GM19035 (cell line): ENCODE data around the gene TCF7L2.
"Not testable (repeated sequence)": the region's sequence is repeated elsewhere in the genome, so short reads cannot be mapped to it uniquely, and the experiment has no call there.

Experiments
- ATAC-seq: cut with Tn5 transposase; IDR thresholded peaks from one replicate; pipeline ENCODE4 v1.9.1; 2021; ENCODE audit not compliant: unreplicated experiment

TCF7L2 gene

DNA sequence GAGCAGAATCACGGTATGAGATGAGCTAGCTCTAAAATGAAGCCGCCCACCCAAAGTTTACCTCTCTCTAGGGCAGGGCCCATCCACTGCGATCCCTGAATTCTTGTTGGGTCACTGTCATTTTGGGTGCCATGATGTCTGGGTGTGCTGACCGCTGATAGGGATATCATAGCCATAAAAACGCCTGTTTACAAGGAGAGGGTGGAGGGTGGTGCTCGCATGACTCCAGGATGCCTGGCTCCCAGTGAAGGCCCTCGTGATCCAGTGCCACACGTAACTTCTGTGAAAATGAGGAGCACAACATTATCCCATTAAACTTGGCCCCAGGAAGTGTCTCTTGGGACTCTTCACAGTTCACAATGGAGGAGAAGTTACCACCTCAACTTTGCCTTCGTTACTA, 139.5 kb downstream of the TCF7L2 start:
- ATAC-seq = no peak

DNA sequence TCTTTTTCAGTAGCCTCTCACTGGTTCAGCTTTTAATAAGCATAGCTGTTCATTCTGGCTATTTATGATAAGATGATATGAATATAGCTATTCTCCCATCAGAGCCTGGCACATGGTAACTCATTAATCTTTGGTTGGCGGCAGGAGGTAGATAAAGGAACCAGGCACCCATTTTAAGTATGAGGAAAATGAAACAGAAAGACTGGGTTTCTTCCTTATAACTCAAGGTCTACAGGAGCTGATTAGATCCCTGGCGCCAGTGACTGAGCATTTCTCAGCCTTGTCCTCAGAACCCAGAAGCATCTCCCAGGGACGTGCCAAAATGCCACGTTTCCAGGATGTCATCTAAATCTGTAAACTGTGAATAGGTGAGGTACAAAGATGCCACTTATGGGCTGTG, 141.9 kb downstream of the TCF7L2 start:
- ATAC-seq = no peak

DNA sequence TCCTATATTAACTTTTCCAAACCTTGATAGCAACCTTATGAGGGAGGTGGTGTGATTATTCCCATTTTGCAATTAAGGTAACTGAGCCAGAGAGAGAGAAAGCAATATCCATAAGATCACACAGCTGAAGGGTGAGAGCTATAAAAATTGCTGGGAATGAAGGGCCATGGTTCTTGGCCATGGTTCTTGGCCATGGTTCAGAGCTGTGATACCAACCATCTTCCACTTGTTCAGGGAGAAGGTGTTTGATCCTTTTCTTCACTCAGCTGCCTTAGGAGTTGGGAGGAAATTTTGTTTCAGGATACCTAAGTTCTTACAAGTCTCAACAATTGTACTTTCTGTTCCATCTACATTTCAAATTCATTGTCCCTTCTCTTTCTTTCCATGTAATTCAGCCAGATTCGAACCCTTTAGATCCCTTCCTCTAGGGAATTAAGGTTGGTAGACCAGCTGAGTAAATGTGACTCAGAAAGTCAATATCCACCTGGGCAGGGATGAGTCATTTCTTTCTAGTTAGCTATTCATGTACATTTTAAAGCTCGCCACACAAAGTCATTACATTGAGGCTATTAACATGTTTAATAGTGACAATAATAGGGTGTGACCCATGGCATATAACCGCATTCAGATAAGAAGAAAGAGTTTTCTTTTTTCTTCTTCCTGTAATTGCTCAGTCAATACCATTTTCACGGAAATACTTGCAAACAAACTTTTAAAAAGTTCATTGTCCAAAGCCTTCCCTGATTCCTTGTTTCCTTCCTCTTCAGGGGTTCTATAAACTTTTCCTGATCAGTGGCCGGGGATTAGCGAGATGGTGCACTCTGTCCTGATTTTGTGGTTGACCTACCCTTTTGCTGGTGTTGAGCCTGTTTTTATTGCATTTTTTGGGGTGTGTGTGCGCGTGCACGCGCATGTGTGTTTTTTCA, 143.4 kb downstream of the TCF7L2 start:
- no peak for ATAC-seq

DNA sequence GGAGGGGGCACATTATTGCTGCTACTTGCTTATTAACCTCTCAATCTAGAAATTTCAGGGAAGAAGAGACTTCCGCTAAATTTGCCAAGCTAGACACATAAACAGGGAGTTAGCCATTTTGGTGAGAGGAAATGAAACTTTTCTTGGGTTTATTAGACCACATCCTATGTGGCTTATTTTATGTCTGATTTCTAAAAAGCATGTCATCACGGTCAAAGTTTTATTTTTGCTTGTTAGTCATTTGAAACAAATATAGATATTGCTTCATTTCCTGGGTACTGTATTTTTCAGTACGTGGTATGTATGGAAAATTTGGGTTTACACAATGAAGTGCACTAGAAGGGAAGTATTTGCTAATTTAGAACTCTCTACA, 144.1 kb downstream of the TCF7L2 start:
- ATAC-seq = peak; percentile 69

DNA sequence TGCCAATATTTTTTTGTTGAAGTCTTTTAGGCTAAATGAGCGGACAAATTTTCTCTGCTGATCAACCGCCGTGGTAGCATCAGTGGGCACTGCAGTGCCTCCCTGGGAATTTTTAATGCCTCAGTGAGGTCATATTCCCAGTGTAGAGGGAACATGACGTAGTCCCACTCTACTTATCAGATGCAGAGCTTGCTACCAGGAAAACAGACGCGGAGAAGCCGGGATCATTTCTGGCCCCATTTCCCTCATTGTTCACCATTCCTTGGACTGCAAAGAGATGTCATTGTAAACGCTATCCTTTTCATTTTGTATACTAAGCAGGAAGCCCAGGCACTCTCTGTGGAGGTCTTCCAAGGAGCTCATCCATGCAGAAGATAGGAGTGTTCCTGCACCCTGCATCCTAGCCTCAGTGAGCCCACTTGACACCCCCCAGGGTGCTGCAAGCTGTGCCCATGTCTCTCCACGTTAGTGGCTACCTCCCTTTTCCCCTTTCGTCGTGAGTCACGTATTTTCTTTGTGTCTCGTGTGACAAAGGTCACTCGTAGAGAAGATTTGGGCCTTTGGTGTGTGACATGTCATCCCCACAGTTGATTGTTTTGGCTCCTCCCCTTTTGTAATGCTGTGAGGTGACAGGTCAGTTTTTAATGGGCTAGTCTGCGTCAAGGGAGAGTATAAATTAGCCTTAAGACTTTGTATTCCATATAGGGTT, 145.5 kb downstream of the TCF7L2 start:
- ATAC-seq = no peak

DNA sequence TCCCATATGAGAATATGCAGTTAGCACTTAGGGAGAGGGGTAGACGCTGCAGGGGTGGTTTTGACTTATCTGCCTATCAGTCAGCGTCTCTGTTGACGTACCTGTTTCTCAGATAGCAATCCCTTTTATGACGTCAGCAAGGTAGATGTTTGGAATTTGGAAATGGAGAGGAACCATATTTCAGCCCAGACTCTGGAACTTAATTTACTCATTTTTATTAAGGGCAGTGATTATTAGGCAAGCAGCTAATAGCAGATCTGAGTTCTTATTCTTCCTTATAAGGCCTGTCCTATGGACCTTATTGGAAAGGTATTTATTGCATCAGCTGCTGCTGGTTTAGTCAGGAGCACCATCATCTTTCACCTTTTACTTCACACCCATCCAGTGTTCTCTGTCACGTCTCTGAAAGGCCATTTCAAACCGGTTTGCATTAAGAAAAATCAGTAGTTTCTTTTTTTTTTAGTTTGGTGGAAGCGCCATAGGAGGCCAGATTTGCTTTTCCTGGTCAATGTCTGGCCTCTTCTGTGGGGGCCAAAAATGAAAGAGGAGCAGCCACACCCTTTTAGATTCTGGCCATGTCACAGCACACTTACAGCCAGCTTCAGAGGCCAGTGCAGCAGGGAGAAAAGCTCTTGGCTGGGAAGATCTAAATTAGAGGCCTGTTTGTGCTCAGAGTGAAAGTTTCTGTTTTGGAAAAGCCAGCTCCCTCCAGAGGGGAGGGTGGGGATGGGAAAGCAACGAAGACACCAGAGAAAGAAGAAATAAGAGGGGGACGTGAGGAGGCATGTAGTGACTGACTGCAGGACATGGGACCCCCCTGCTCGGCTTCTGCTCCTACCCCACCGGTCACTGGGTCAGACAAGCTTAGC, 146.3 kb downstream of the TCF7L2 start:
- ATAC-seq = no peak

DNA sequence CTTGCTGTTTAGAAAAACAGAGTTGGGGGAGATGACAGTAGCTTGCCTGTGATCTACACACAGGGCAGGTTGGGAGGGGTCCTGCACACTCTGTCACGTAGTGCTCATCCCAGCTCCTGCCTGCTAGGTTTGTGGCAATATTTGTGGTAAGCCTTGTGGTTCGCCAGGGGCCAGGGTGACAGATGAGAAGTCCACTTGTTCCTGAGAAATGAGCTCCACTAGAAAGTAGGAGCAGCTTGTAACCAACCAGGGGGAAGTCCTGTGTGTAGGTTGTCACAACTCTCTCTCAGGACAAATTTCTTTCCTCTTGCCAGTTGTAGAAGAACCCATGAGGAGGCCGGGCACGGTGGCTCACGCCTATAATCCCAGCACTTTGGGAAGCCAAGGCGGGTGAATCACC, 147.0 kb downstream of the TCF7L2 start:
- no peak for ATAC-seq

DNA sequence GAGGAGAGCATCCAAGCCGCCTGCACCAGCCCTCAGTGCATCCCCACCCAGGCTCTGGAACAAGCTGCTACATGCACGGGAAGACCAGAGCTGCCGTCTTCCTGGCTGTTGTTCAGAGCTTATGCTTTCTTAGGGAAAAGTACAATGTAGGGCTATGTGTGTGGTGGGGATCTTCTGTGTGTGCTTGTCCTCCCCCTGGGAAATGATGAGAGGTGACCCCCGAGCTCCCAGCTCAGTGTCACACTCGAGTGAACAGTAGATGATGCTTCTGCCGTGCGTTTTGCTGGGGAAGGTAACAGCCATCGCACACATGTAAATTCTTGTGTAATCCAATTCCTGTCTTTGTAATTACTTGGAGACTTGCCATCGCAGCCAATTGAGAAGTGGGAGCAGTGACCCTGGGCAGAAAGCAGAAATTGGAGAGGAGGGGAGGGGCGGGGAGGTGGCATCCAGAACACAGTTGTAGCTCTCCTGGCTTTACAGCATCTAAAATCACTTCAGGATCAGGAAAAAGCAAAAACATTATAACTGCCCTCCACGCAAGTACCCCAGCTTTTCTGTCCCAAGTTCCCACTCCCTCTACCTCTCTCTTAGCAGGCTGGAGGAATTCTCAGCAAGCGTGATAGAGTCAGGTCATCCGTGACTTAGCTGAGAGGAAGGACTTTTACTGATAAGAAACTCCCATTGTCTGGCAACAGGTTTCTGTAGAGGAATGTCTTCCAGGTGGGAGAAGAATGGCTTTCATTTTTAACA, 149.6 kb downstream of the TCF7L2 start:
- no peak for ATAC-seq

DNA sequence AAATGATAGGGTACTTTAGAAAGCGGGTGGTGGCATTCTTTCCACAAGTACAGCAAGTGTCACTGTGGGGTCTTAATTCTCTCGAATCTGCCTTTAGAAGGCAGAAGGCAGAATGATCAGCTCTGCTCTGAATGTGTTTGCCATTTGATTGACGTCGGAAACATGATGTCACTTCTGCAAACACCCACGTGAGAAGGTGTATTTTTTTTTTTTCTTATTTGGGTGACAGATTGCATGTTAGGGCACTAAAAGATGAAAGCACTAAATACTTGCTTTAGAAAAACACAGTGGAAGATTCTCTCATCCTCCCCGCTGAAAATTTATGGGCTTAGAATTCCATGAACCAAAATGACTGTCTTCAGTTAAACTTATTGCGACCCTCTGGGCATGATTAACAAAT, 150.2 kb downstream of the TCF7L2 start:
- no peak for ATAC-seq

DNA sequence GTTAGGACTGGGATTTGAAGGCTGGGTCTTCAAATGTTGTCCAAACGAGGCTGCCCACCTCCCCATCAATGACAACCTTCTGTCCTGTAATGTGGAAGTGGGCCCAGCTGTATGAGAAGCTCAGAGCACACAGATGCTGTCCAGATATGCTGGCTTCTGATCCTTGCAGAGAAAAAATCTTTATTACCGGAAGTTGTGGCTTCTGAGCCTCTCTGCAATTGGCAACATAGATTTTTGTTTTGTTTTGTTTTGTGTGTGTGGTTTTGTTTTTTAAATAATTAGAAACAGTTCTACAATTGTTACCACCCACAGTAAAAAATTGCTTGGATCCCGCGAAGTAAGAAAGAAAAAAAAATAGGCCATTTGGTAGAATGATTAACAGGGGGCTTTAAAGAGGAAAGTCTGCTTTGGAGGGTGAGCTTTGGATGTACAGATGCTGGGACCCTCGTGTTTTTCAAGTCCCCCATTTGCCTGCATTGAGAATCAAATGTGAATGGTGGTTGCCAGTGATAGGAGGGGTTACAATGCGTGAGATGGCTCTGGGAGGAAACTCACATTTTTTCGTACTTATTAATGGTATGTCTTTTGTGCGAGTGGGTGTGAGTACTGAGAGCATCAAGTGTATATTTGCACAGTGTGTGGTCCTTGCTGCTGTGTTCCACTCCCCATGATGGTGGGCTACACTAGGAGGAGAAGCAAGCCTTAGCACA, 153.2 kb downstream of the TCF7L2 start:
- no peak for ATAC-seq

DNA sequence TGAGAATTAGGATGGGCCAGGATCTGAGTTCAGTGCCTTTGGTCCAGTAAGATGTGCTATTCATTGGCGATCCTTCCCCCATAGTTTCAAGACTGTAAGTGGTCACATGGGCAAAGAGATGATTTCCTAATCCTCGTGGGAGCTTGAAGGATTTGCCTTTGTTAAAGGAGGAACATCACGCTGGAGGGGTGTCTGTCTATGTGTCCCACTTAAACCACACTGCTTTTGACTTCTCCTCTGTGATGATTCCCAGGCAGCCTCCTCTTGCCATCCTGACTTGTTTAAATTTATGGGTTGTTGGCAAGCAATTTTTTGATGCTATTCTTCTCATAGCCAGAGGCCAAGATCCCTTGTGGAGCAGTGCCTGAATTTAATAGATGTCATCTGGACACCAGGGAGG, 154.0 kb downstream of the TCF7L2 start:
- ATAC-seq = no peak

DNA sequence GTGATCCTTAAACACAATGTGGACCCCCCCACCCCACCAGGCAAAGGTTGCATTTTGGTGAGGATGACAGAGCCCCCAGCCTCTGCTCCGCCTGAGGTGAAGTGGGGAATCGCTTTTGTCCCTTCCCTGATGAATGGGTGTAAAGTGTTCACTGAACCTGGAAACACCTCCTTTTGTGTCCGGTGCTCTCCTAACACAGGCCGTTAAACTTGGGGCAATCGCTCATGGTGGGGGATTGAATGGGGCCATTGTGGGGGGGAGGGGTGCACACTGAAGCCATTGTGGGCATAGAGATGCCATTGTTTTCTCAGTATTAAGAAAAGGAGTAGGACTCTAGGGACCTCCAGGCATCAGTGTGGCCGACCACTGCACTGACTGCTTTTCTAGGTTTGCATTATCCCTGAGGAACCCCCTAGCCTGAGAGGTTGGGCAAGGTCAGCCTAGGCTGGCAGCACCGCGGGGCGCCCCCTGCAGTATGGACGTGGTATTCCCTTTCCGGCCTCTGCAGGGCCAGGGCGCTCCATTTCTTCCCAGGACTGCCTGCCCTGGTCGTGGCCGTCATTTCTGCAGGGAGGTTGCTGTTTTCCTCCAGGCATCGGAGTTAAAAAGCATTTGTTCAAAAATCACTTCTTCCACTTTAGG, 158.3 kb downstream of the TCF7L2 start:
- no peak for ATAC-seq

DNA sequence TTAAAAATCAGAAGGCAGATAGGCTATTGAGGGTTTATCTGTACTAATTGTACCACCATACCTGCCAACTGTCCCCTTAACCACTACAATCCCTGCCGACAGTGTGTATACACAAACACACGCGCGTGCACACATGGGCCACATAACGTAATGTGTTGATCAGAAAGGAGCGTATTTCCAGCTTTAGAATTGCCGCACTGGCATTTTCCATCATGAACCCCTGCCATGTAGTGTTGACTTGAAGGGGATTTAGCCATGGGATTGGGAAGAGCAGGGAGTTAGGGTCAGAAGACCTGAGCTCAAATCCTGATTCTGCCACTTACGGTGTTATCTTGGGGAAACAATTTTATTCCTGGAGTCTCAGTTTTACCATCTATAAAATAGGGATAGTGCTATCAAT, 158.9 kb downstream of the TCF7L2 start:
- no peak for ATAC-seq

DNA sequence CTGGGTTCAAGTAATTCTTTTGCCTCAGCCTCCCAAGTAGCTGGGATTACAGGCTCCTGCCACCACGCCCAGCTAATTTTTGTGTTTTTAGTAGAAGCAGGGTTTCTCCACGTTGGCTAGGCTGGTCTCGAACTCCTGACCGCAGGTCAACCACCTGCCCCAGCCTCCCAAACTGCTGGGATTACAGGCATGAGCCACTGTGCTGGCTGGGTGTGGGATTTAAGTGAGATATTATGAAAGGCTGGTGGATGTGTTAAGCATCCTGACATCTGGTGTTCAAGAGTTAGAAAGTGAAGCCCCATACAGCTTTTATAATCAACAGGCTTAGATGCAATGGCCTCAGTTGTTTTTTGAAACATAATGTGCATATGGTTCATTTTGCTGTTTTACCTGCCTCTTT, 159.4 kb downstream of the TCF7L2 start:
- not testable (repeated sequence) for ATAC-seq

DNA sequence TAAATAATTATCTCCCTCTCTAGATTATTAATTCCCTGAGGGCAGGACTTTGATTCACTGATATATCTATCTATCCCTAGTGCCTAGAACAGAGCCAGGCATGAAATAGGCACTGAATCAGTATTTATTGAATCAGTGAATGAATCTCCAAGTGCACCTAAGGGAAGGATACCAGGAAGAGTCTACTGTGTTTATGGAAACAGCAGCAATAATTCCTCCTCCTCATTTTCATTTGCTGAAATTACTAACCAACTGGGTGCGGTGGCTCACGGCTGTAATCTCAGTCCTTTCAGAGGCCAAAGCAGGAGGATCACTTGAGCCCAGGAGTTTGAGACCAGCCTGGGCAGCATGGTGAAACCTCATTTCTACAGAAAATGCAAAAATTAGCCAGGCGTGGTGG, 161.2 kb downstream of the TCF7L2 start:
- no peak for ATAC-seq

DNA sequence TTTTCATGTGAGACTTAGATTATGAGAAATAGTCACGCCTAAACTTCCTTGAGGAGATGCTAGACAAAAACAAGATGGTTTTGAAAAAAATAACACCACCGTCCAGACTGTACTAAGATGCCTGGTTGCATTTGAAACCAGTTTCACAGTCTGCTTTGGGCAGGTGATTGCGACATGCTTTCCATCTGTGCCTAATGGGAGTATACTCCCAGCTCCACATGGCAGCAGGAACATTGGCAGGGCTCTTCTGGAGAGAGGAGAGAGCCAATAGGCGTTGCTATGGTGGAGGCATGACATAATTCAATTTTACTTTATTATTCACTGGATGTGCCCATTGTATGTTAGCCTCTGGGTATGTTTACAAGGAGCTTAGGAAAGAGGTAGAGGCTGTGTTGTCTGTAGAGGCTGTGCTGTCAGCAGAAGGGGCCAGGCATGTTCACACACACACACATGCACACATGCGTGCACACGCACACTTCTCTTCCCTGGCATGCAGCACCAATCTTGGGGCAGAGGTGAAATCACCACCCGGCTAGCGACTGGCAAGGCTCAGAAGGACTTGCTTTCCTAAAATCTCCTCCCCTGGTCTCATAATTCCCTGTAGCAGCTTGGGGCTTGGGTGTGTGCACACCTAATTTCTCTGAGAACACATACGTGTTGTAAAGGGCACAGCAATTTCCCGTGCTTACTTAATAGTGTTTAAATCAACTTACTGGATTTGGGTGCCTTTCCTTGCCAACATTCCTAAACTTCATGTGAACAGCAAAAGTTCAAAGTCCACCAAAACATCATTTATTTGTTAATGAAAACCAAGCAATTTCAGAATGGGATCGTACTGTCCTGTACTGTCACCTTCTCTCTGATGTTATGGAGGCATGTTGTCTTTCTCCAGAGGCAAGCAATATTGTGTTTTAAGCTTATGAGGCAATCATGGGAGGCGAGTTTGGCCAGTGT, 162.1 kb downstream of the TCF7L2 start:
- ATAC-seq = no peak

DNA sequence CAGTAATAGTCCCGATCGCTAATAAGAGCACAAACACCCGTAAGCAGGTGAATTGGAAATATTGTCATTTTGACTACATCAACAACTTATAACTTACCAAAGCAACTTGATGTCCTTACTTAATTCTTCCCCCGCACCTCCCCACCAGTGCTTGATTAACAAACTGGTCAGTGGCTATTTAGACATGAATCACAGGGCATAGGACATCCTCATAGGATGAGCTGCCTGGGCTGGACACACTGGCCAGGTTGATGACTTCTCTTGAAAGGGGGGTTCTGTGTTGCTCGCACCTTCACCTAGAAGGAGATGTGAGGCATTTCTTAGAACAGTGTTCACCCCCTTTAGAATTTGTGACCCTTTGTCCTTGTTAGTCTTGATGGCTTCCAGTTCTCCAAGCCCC, 163.2 kb downstream of the TCF7L2 start:
- ATAC-seq = no peak

DNA sequence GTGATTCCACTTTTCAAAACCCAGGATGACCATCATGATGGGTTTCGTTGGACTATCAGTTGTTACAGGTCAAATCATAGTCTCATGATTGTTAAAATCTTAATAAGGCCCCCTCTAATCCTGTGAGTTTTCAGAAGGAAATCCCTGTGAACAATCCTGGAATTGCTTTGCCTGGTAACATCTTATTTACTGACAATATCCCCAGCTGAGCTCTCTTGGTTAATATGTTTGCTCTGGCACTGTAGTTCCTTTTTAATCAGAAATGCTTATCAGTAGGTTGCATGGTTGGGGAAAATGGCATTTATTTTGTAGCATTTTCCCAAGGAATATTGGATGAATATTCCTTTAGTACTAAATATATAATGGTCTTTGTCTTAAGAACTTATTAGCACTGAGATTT, 163.9 kb downstream of the TCF7L2 start:
- no peak for ATAC-seq

DNA sequence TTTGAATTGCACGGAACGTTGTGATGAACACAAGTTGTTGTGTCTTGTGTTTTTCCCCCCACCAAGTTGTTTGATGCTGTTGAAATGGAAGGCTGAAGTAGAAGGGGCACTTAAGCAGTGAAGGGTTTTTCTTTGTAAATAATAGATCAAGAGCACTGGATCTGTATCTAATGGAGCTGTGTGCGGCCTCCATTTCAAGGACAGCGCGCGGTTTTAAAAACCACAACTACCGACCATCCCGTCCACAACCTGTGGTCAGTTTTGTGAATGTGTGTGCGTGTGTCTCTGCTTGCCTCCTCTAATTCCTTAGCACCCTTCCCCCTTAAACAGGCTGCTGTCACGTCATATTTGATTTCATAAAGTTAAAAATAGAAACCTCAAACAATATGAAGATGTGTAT, 165.5 kb downstream of the TCF7L2 start:
- ATAC-seq = no peak
